Gastrocnemius medialis (tissue), 4 donors: ENCODE measurements around the gene OR6C74. TPM values are rescaled to one million over a fixed set of nuclear protein-coding genes. Genes with fewer than 3 reads are reported as not detected.

Experiments used
- ATAC-seq, 2 donors: fragments of 150-250 bp; one replicate each; pipeline ENCODE4 v1.9.1; 2016
- DNase-seq, 2 donors: peaks; one replicate each; pipeline ENCODE4 v3.0.0-alpha.2; 2019
- H3K27ac ChIP-seq, 4 donors: fragments of 200-600 bp; sonication (generic); 1 replicate in 1 of 4; 2 replicates in 3 of 4; pipeline ENCODE4 v1.5.1; 2016 to 2018; ENCODE audit warnings: mild to moderate bottlenecking in 2 of 4, moderate library complexity in 1 of 4
- H3K27me3 ChIP-seq, 3 donors: fragments of 200-600 bp; sonication (generic) in 2 of 3; 1 replicate in 1 of 3; 2 replicates in 2 of 3; pipeline versions ENCODE4 v1.5.1 to v1.6.0; 2016 to 2019; ENCODE audit warnings: mild to moderate bottlenecking in 1 of 3, moderate library complexity in 1 of 3
- H3K36me3 ChIP-seq, 2 donors: fragments of 200-600 bp; sonication (generic) in 1 of 2; one replicate each; pipeline ENCODE4 v1.5.1; 2017 to 2018
- H3K4me1 ChIP-seq, 2 donors: fragments of 200-600 bp; sonication (generic) in 1 of 2; one replicate each; pipeline ENCODE4 v1.5.1; 2016 to 2017; ENCODE audit warnings: mild to moderate bottlenecking in 2 of 2
- H3K4me3 ChIP-seq, 4 donors: fragments of 200-600 bp; sonication (generic) in 3 of 4; 1 replicate in 1 of 4; 2 replicates in 3 of 4; pipeline ENCODE4 v1.5.1; 2016 to 2019; ENCODE audit warnings: mild to moderate bottlenecking in 2 of 4
- H3K9me3 ChIP-seq, 3 donors: fragments of 200-600 bp; sonication (generic) in 2 of 3; 1 replicate in 1 of 3; 2 replicates in 2 of 3; pipeline ENCODE4 v1.5.1; 2016 to 2019
- POLR2A ChIP-seq, 2 donors: fragments of 450-650 bp; IDR thresholded peaks; one replicate each; pipeline ENCODE4 v1.6.1; 2017; ENCODE audit warnings: antibody characterized with exemption in 2 of 2, mild to moderate bottlenecking in 2 of 2, moderate library complexity in 2 of 2
- in situ Hi-C, 4 donors: fragments of 200-750 bp; cut with MboI; loops; one replicate each; pipeline versions ENCODE4 v1.15.0 to v1.8.0; 2017; ENCODE audit warnings: low sequenced_read_pairs in 4 of 4
- intact Hi-C: fragments of 100-400 bp; cut with DNase I; formaldehyde crosslinking; loops from one replicate; pipeline ENCODE4 v1.15.1; 2023; ENCODE audit warnings: low total_unique reads
- total RNA-seq, 4 donors: library from RNA; depleted of rRNA; stranded (reverse); fragments of >200 nt; gene quantifications; one replicate each; pipeline versions ENCODE4 v1.1.0 to v1.2.3, GENCODE V29; 2016
- TF ChIP-seq, protein P1 (sequence below), 5 experiments: fragments of 450-650 bp in 3 of 5; fragments of 200-600 bp in 2 of 5; sonication (generic) in 2 of 5; IDR thresholded peaks in 4 of 5; conservative IDR thresholded peaks in 1 of 5; 1 replicate in 4 of 5; 2 replicates in 1 of 5; pipeline ENCODE4 v1.5.1; 2016 to 2019; ENCODE audit warnings: antibody characterized with exemption in 5 of 5, mild to moderate bottlenecking in 3 of 5, moderate library complexity in 3 of 5

The OR6C74 gene
- total RNA-seq, 4 donors from 2014 or later = not detected

DNA sequence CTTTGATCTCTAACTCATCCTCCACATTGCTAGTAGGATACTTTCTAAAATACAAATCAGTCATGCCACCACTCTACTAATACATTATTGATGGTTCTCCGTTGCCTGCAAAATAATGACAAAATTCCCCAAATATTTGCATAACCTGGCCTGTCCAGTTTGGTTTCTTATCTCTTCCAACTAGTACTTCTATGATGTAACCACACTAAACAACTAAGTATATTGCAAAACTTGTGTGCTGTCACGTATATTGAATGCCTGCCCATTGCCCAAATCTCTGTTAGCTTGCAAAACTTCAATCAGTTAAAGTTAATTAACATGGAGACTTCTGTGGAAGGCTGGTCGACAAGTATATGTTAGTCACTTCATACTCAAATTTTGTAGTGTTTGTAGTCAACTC is 6.5 kb downstream of the OR6C74 start:
- Histone ChIP-seq H3K36me3 (no peaks in the 10 kb centered on the region), H3K27ac (no peak overlapping the region), H3K4me3 (no peak overlapping the region), H3K27me3 (no peaks in the 10 kb centered on the region), H3K4me1 (no peaks in the 10 kb centered on the region), H3K9me3 (no peaks in the 10 kb centered on the region)
- intact Hi-C loops = no loop called here
- ATAC-seq (no peak), DNase-seq (no peak)
- no peak for TF ChIP-seq POLR2A (IDR thresholded peaks at IDR 0.05)
- TF ChIP-seq, protein P1, sequence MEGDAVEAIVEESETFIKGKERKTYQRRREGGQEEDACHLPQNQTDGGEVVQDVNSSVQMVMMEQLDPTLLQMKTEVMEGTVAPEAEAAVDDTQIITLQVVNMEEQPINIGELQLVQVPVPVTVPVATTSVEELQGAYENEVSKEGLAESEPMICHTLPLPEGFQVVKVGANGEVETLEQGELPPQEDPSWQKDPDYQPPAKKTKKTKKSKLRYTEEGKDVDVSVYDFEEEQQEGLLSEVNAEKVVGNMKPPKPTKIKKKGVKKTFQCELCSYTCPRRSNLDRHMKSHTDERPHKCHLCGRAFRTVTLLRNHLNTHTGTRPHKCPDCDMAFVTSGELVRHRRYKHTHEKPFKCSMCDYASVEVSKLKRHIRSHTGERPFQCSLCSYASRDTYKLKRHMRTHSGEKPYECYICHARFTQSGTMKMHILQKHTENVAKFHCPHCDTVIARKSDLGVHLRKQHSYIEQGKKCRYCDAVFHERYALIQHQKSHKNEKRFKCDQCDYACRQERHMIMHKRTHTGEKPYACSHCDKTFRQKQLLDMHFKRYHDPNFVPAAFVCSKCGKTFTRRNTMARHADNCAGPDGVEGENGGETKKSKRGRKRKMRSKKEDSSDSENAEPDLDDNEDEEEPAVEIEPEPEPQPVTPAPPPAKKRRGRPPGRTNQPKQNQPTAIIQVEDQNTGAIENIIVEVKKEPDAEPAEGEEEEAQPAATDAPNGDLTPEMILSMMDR (IDR thresholded peaks at IDR 0.05 in 4 of 5, conservative IDR thresholded peaks at IDR 0.05 in 1 of 5) = no peak
- in situ Hi-C loops = no loop called here

DNA sequence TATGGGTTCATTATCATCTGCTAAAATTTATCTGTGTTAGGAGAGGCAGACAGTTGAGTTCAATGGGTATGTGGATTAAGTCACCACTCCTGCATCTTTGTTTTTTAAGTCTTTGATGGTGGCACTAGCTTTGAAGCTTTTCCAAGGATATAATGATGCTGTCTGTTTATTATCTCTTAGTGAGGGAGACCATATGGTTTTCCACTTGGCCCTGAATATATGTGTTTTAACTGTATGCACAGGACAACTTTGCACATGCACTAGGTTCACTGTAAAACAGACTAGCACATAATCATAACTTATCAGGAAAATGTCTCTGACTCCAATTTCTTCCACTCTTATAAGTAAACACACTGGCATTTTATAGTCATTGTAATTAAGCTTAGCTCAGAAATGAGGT is 8.9 kb downstream of the OR6C74 start:
- ATAC-seq (no peak), DNase-seq (no peak)
- intact Hi-C loops (no loop called here), in situ Hi-C loops (no loop called here)
- TF ChIP-seq, protein P1 (IDR thresholded peaks at IDR 0.05 in 4 of 5, conservative IDR thresholded peaks at IDR 0.05 in 1 of 5) = no peak
- Histone ChIP-seq H3K27me3 (no peaks in the 10 kb centered on the region), H3K27ac (no peak overlapping the region), H3K9me3 (no peaks in the 10 kb centered on the region), H3K36me3 (no peaks in the 10 kb centered on the region), H3K4me3 (no peak overlapping the region), H3K4me1 (no peaks in the 10 kb centered on the region)

DNA sequence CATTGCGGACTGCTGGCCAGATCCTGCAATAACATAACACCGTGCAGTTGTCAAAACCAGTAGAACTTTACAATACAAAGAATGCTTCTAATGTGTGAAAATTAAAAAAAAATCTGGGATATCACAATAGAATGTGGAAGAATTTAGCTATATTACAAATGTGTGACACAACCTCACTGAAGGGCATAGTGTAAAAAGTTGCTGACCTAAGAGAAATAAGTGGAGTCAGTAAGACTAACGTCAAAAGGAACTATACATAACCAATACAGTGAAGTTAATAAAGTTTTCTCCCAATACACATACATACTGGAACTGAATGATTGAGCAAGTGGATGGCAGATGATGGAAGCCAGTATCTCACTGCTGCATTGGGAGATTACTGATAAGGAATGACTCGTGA is 12.4 kb downstream of the OR6C74 start:
- DNase-seq (no peak), ATAC-seq (no peak)
- H3K4me3 ChIP-seq = no peak overlapping the region
- intact Hi-C loops (no loop called here), in situ Hi-C loops (no loop called here)
- no peaks in the 10 kb centered on the region for H3K36me3 ChIP-seq
- no peak overlapping the region for H3K27ac ChIP-seq
- no peaks in the 10 kb centered on the region for H3K27me3 ChIP-seq
- no peak for TF ChIP-seq POLR2A (IDR thresholded peaks at IDR 0.05)
- TF ChIP-seq, protein P1 (IDR thresholded peaks at IDR 0.05 in 4 of 5, conservative IDR thresholded peaks at IDR 0.05 in 1 of 5) = no peak
- no peaks in the 10 kb centered on the region for H3K9me3 ChIP-seq
- H3K4me1 ChIP-seq = no peaks in the 10 kb centered on the region

DNA sequence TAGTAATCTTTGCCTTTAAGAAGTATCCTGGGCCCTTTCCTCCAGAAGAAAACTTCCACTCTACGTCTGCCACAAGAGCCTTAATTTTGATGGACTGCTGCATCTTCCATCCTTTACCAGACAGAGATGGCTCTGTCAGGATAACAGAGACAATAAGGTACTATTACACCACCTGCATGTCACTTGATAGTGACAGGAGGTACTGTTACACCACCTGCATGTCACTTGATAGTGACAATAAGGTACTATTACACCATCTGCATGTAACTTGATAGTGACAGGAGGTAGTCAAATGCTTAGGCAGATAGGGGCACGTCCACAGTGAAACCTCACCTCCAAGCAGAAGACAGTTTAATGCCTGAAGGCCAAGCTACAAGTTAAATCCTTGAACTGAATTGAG is 13.9 kb downstream of the OR6C74 start:
- in situ Hi-C loops = no loop called here
- no peak for DNase-seq
- no peak for ATAC-seq
- intact Hi-C loops = no loop called here
- Histone ChIP-seq H3K4me1 (no peaks in the 10 kb centered on the region), H3K36me3 (no peaks in the 10 kb centered on the region), H3K9me3 (no peaks in the 10 kb centered on the region), H3K27me3 (no peaks in the 10 kb centered on the region), H3K27ac (no peak overlapping the region), H3K4me3 (no peak overlapping the region)
- TF ChIP-seq, protein P1 (IDR thresholded peaks at IDR 0.05 in 4 of 5, conservative IDR thresholded peaks at IDR 0.05 in 1 of 5) = no peak
- no peak for TF ChIP-seq POLR2A (IDR thresholded peaks at IDR 0.05)

DNA sequence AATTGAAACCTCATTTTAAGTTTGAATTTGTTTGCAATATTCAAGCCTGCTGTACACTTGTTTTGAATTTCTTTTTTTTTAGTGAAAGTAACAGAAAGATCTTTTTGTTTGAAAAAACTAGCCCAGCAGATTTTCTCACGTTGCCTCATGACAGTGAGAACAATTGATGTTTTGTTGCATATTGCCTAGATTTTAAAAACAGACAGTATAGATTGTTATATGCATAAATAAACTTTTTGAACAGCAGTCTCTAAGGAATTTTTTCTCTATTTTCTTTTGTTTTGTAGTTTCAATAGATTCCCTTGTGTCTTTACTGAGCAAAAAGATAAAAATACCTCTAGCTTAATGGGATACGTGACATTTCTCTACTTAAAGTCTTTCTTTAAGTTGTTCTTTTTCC is 36.6 kb downstream of the OR6C74 start:
- ATAC-seq (no peak), DNase-seq (no peak)
- no peaks in the 10 kb centered on the region for H3K36me3 ChIP-seq
- in situ Hi-C loops = no loop called here
- H3K9me3 ChIP-seq = no peaks in the 10 kb centered on the region
- no peak overlapping the region for H3K27ac ChIP-seq
- TF ChIP-seq POLR2A (IDR thresholded peaks at IDR 0.05) = no peak
- TF ChIP-seq, protein P1 (IDR thresholded peaks at IDR 0.05 in 4 of 5, conservative IDR thresholded peaks at IDR 0.05 in 1 of 5) = no peak
- H3K27me3 ChIP-seq = no peaks in the 10 kb centered on the region
- no peak overlapping the region for H3K4me3 ChIP-seq
- H3K4me1 ChIP-seq = no peaks in the 10 kb centered on the region
- intact Hi-C loops = no loop called here
